Lung (tissue), 12 donors: ENCODE measurements around the gene THRAP3. TPM values are rescaled to one million over a fixed set of nuclear protein-coding genes. Genes with fewer than 3 reads are reported as not detected.

ENCODE experiments used
- ATAC-seq: fragments of 200-7000 bp; cut with Tn5 transposase; one replicate; pipeline ENCODE4 v1.9.1; 2020; ENCODE audit warnings: moderate number of reproducible peaks; ENCODE audit not compliant: insufficient read depth, low FRiP score
- DNase-seq, 3 donors: peaks; one replicate each; pipeline ENCODE4 v3.0.0-alpha.2; 2013 to 2017
- H3K27ac ChIP-seq, 2 donors: one replicate each; pipeline ENCODE4 v1.5.1; 2013; ENCODE audit warnings: mild to moderate bottlenecking in 2 of 2, moderate library complexity in 2 of 2, control low read depth in 1 of 2, inconsistent platforms in 1 of 2, low read depth in 1 of 2, low read length in 1 of 2
- H3K27me3 ChIP-seq, 3 donors: one replicate each; pipeline ENCODE4 v1.5.1; 2013; ENCODE audit warnings: low read length in 2 of 3; ENCODE audit not compliant: control insufficient read depth in 3 of 3, insufficient read depth in 3 of 3
- H3K36me3 ChIP-seq, 4 donors: one replicate each; pipeline ENCODE4 v1.5.1; 2013; ENCODE audit warnings: low read length in 4 of 4, mild to moderate bottlenecking in 1 of 4, moderate library complexity in 1 of 4; ENCODE audit not compliant: control insufficient read depth in 4 of 4, insufficient read depth in 4 of 4
- H3K4me1 ChIP-seq, 5 donors: one replicate each; pipeline ENCODE4 v1.5.1; 2013; ENCODE audit warnings: low read length in 5 of 5, mild to moderate bottlenecking in 2 of 5, moderate library complexity in 1 of 5; ENCODE audit not compliant: control insufficient read depth in 5 of 5, insufficient read depth in 5 of 5
- H3K4me3 ChIP-seq: one replicate; pipeline ENCODE4 v1.5.1; 2013; ENCODE audit warnings: mild to moderate bottlenecking, control low read depth, moderate library complexity
- H3K9ac ChIP-seq, 2 donors: one replicate each; pipeline ENCODE4 v1.5.1; 2013; ENCODE audit warnings: low read length in 2 of 2, control low read depth in 1 of 2; ENCODE audit not compliant: insufficient read depth in 1 of 2
- H3K9me3 ChIP-seq, 4 donors: one replicate each; pipeline ENCODE4 v1.5.1; 2013; ENCODE audit warnings: low read length in 3 of 4, mild to moderate bottlenecking in 1 of 4, moderate library complexity in 1 of 4; ENCODE audit not compliant: control insufficient read depth in 4 of 4, insufficient read depth in 3 of 4
- WGBS, 2 donors: extraction: QIAGEN DNeasy Blood & Tissue Kit; methylation state at CpG; one replicate each; pipeline ENCODE4 v1.1.7; 2013; 5-methylcytosine and 5-hydroxymethylcytosine counted together
- polyA plus RNA-seq, 2 donors: library from polyadenylated mRNA; stranded (reverse); fragments of 200-250 nt; gene quantifications; one replicate each; pipeline ENCODE4 v1.2.1, GENCODE V29; 2013
- total RNA-seq, 2 donors: library from RNA; depleted of rRNA in 1 of 2; stranded (reverse); fragments of >200 nt in 1 of 2; gene quantifications; one replicate each; pipeline ENCODE4 v1.2.1, GENCODE V29; 2014 to 2021
- TF ChIP-seq, protein P1 (sequence below): IDR thresholded peaks from 2 replicates; pipeline ENCODE4 v1.5.1; 2012; ENCODE audit warnings: mild to moderate bottlenecking; ENCODE audit errors: control extremely low read depth, extremely low read depth
- donor health status: control.
- donor health status: control.
- donor health status: Bipolar disorder and iron deficiency.
- donor health status: healthy.
- donor health status: DM: yes; HTN: yes; CAD: no.

The THRAP3 gene
- total and polyA plus RNA-seq, 4 donors = 25.1 to 92.9 (median 67.3) TPM

- H3K9ac ChIP-seq = no peak overlapping the region
- H3K9me3 ChIP-seq = no peaks in the 10 kb centered on the region
- ATAC-seq (no peak), DNase-seq (no peak)
- H3K27ac ChIP-seq = peak overlapping the region in 1 of 2 donors; percentile 72
- H3K27me3 ChIP-seq = no peaks in the 10 kb centered on the region
- TF ChIP-seq, protein P1, sequence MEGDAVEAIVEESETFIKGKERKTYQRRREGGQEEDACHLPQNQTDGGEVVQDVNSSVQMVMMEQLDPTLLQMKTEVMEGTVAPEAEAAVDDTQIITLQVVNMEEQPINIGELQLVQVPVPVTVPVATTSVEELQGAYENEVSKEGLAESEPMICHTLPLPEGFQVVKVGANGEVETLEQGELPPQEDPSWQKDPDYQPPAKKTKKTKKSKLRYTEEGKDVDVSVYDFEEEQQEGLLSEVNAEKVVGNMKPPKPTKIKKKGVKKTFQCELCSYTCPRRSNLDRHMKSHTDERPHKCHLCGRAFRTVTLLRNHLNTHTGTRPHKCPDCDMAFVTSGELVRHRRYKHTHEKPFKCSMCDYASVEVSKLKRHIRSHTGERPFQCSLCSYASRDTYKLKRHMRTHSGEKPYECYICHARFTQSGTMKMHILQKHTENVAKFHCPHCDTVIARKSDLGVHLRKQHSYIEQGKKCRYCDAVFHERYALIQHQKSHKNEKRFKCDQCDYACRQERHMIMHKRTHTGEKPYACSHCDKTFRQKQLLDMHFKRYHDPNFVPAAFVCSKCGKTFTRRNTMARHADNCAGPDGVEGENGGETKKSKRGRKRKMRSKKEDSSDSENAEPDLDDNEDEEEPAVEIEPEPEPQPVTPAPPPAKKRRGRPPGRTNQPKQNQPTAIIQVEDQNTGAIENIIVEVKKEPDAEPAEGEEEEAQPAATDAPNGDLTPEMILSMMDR = no peak
- WGBS, 2 donors = 85 to 86% methylated on average over 7 of the region's 7 CpGs
- peaks cover 6 to 20% (median 10%) of the 10 kb centered on the region in 4 donors for H3K36me3 ChIP-seq
- H3K4me3 ChIP-seq = no peak overlapping the region
- H3K4me1 ChIP-seq = peaks cover 0 to 10% (median 2%) of the 10 kb centered on the region in 5 donors
These were observed 55.6 kb downstream of the THRAP3 start for GRCh38 chr1:36279789-36280296.

DNA sequence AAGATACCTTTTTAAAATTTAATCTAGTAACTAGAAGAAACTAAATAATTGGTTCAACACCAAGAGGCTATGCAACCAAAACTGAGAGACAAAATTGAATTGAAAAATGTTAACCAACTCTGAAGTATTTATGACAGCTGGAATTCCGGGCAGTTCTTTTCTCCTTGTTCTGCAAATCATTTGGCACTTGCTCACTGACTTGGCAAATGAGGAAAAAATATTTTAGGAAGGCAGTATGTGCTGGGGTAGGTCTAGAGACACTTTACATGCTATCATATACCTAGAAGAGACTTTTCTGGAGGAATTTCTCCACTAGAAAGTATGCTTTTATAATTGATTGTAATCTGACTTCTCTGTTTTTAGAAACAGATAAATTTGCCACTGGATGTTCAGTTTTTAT is 59.8 kb downstream of the THRAP3 start:
- Histone ChIP-seq H3K4me3 (no peak overlapping the region), H3K9me3 (no peaks in the 10 kb centered on the region), H3K36me3 (peaks cover 17 to 52% (median 29%) of the 10 kb centered on the region in 4 donors), H3K4me1 (peaks cover 0 to 10% (median 2%) of the 10 kb centered on the region in 5 donors), H3K9ac (no peak overlapping the region), H3K27me3 (no peaks in the 10 kb centered on the region), H3K27ac (no peak overlapping the region)
- 70 to 92% methylated on average over 1 of the region's 1 CpG for WGBS, 2 donors
- DNase-seq = no peak
- ATAC-seq = no peak
- TF ChIP-seq, protein P1 = no peak

DNA sequence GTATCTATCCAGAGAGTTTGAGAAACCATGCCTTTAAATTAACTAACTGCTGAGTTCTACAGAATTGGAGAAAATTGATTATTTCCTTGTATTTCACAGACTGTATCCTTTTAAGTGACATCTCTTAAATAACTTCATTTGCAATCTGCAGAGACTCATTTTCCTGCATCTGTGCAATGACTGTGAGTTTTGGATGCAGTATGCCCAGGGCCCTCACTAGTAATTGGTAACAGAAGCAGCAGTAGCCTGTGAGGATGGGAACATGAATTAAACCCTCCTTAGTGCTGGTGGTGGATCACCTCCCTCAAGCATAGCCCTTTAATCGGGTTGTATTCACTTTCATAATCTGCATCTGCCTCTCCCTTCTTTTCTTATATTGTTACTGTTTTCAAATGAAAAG is 60.3 kb downstream of the THRAP3 start:
- Histone ChIP-seq H3K4me1 (peaks cover 0 to 10% (median 0%) of the 10 kb centered on the region in 5 donors), H3K36me3 (peaks cover 21 to 57% (median 31%) of the 10 kb centered on the region in 4 donors), H3K4me3 (no peak overlapping the region), H3K27me3 (no peaks in the 10 kb centered on the region), H3K9me3 (no peaks in the 10 kb centered on the region), H3K9ac (no peak overlapping the region), H3K27ac (peak overlapping the region in 1 of 2 donors; percentile 29)
- WGBS, 2 donors = 81 to 93% methylated on average over 1 of the region's 1 CpG
- DNase-seq (no peak), ATAC-seq (no peak)
- TF ChIP-seq, protein P1 = no peak
